ENCODE data around the gene ZFAND3. TPM values are rescaled to one million over a fixed set of nuclear protein-coding genes. Genes with fewer than 3 reads are reported as not detected.

Gene ZFAND3
- total RNA-seq, 1 experiment from 2014 or later = 47.2 TPM

DNA sequence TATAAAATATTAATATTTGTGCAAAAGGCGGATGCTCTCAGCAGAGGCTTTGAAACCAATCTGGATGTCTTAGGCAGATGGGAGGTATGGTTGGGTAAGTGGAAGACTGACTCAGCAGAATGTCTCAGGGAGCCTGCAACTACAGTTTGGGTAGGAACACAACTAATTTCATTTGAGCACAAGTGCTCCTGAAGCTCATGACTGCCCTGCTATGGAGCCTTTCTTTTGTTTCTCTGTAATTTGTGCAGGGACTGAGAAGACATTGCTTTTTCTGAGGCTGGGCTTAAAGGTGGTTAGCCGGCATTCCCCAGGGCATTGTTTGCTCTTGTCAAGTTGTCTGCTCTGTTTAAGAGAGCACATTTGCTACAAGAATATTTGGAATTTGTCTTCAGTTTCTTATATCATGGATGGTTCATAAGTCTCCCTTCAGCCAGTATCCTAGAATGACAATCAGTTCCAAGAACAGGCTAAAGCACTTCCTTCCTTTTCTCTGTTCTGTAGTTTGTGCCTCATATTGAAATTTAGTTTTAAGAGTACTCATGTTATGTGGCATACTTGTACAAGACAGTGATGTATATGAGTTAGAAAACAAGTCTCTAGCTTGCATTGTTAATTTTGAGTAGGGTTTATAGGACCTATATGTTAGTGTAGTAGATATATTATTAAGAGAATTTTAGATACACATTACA, 208.3 kb downstream of the ZFAND3 start:
- no TSS peak for BruUV-seq (replicated peaks)
- Histone ChIP-seq H3K9me3 (ENCODE audit: control insufficient read depth in 1 of 2, insufficient read depth in 1 of 2, low read depth in 1 of 2, low read length in 2 of 2) (peaks cover 0 to 4% of the 10 kb centered on the region in 2 experiments; a peak in 2 of 4 replicates), H3K79me2 (ENCODE audit: insufficient read depth, low read length) (peaks cover 25% of the 10 kb centered on the region), H3K4me2 (ENCODE audit: low read length) (no peak overlapping the region), H3K27me3 (ENCODE audit: insufficient read depth, low read length) (no peaks in the 10 kb centered on the region), H2AFZ (ENCODE audit: low read depth, low read length, poor library complexity, severe bottlenecking) (no peak overlapping the region), H3K9ac (ENCODE audit: low read length) (no peak overlapping the region), H3K36me3 (ENCODE audit: control insufficient read depth in 1 of 2, insufficient read depth in 2 of 2, low read length in 2 of 2) (no peaks in the 10 kb centered on the region), H4K20me1 (ENCODE audit: insufficient read depth) (0 out of 2 replicates have a peak, but pooled peaks cover 4% of the 10 kb centered on the region), H3K4me3 (replicated peaks in 1 of 2; ENCODE audit: low read depth in 1 of 2, low read length in 2 of 2) (no peak overlapping the region), H3K4me1 (ENCODE audit: control insufficient read depth in 1 of 2, insufficient read depth in 2 of 2, low read length in 2 of 2) (no peaks in the 10 kb centered on the region), H3K27ac (ENCODE audit: low read depth, low read length) (no peak overlapping the region), H3K9me2 (ENCODE audit: insufficient read depth) (no peaks in the 10 kb centered on the region)
- ChIA-PET RAD21 (ENCODE audit: low non-redundant PET in 1 of 2, low total read pairs in 2 of 2, uncharacterized antibody in 2 of 2, unreplicated experiment in 2 of 2) (no interaction called here), CTCF (interaction anchor here (1.1 kb wide), 1 partner anchor 466 kb away, joined by 3 read pairs; no protein-coding TSS in a partner anchor), POLR2A (no interaction called here)
- no peak for TF ChIP-seq ZNF274 (IDR thresholded peaks at IDR 0.05; ENCODE audit: low read depth, low read length)
- ATAC-seq = no peak
- DNase-seq (ENCODE audit: low read depth, low spot score) = no peak
- intact Hi-C loops (cut with micrococcal nuclease) = loop anchor here (10.0 kb wide), 1 partner anchor 647 kb away; no protein-coding TSS in a partner anchor

DNA sequence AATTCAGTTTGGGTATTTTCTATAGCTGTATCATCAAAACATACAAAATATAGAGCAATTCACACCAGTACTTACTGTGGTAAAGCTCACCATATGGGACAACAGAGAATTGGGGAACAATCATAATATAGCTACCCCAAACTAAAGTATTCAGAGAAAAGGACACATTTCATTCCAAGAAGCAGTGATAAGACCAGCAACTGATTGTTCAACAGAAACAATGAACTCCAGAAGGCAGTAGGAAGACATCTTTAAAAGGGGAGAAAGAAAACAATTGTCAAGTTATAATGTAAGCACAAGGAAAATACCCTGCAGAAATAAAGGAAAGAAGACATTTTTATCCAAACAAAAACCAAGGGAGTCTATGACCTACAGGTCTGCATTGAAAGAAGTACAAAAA, 210.9 kb downstream of the ZFAND3 start:
- DNase-seq (ENCODE audit: low read depth, low spot score) = no peak
- ChIA-PET CTCF (no interaction called here), RAD21 (ENCODE audit: low non-redundant PET in 1 of 2, low total read pairs in 2 of 2, uncharacterized antibody in 2 of 2, unreplicated experiment in 2 of 2) (no interaction called here), POLR2A (no interaction called here)
- H3K36me3 ChIP-seq (ENCODE audit: control insufficient read depth in 1 of 2, insufficient read depth in 2 of 2, low read length in 2 of 2) = no peaks in the 10 kb centered on the region
- no peaks in the 10 kb centered on the region for H3K9me2 ChIP-seq (ENCODE audit: insufficient read depth)
- peaks cover 26% of the 10 kb centered on the region for H3K79me2 ChIP-seq (ENCODE audit: insufficient read depth, low read length)
- H2AFZ ChIP-seq (ENCODE audit: low read depth, low read length, poor library complexity, severe bottlenecking) = no peak overlapping the region
- no peaks in the 10 kb centered on the region for H3K9me3 ChIP-seq (ENCODE audit: control insufficient read depth in 1 of 2, insufficient read depth in 1 of 2, low read depth in 1 of 2, low read length in 2 of 2)
- H3K4me2 ChIP-seq (ENCODE audit: low read length) = no peak overlapping the region
- H3K9ac ChIP-seq (ENCODE audit: low read length) = no peak overlapping the region
- no peaks in the 10 kb centered on the region for H3K27me3 ChIP-seq (ENCODE audit: insufficient read depth, low read length)
- intact Hi-C loops (cut with micrococcal nuclease) = loop anchor here (5.0 kb wide), 1 partner anchor 542 kb away; no protein-coding TSS in a partner anchor
- ATAC-seq = no peak
- no peaks in the 10 kb centered on the region for H3K4me1 ChIP-seq (ENCODE audit: control insufficient read depth in 1 of 2, insufficient read depth in 2 of 2, low read length in 2 of 2)
- 0 out of 2 replicates have a peak, but pooled peaks cover 4% of the 10 kb centered on the region for H4K20me1 ChIP-seq (ENCODE audit: insufficient read depth)
- no peak for TF ChIP-seq CBX3 (IDR thresholded peaks at IDR 0.05; ENCODE audit: low read depth)
- TF ChIP-seq TCF7L2 (IDR thresholded peaks at IDR 0.05; ENCODE audit: borderline replicate concordance, extremely low read depth, insufficient read depth, insufficient read length) = no peak
- TF ChIP-seq JUND (IDR thresholded peaks at IDR 0.05) = no peak
- TF ChIP-seq RAD21 (IDR thresholded peaks at IDR 0.05; ENCODE audit: low read depth) = no peak
- no peak for TF ChIP-seq ZFX (IDR thresholded peaks at IDR 0.05)
- no peak for TF ChIP-seq YY1 (IDR thresholded peaks at IDR 0.05; ENCODE audit: extremely low read depth, insufficient replicate concordance, low read depth, low read length)
- TF ChIP-seq POLR2A (IDR thresholded peaks at IDR 0.05; ENCODE audit: borderline replicate concordance, extremely low read depth, insufficient read depth, insufficient read length) = no peak
- TF ChIP-seq SRF (IDR thresholded peaks at IDR 0.05; ENCODE audit: low read depth) = no peak
- TF ChIP-seq EZH2phosphoT487 (IDR thresholded peaks at IDR 0.05; ENCODE audit: borderline replicate concordance) = no peak
- no peak for TF ChIP-seq POLR2AphosphoS5 (IDR thresholded peaks at IDR 0.05; ENCODE audit: low read depth, low read length)
- no peak for TF ChIP-seq SP1 (IDR thresholded peaks at IDR 0.05; ENCODE audit: low read depth)
- no peak for TF ChIP-seq ELF1 (IDR thresholded peaks at IDR 0.05; ENCODE audit: borderline replicate concordance, low read depth)
- TF ChIP-seq EGR1 (IDR thresholded peaks at IDR 0.05; ENCODE audit: low read depth) = no peak
- no peak for TF ChIP-seq EZH2 (IDR thresholded peaks at IDR 0.05)
- TF ChIP-seq, protein P1, sequence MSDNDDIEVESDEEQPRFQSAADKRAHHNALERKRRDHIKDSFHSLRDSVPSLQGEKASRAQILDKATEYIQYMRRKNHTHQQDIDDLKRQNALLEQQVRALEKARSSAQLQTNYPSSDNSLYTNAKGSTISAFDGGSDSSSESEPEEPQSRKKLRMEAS (IDR thresholded peaks at IDR 0.05) = no peak
- TF ChIP-seq SIN3A (IDR thresholded peaks at IDR 0.05; ENCODE audit: low read depth) = no peak
- H3K27ac ChIP-seq (ENCODE audit: low read depth, low read length) = no peak overlapping the region
- H3K4me3 ChIP-seq (replicated peaks in 1 of 2; ENCODE audit: low read depth in 1 of 2, low read length in 2 of 2) = no peak overlapping the region
- no TSS peak for BruUV-seq (replicated peaks)
